Measurements from ENCODE around the gene SVIL. TPM values are rescaled to one million over a fixed set of nuclear protein-coding genes. Genes with fewer than 3 reads are reported as not detected.

SVIL gene
- total RNA-seq, 1 donor, result 309 TPM

GRCh38 chr10:29622382-29622922, 12.3 kb downstream of the SVIL start:
- no peak for TF ChIP-seq CTCF (IDR thresholded peaks at IDR 0.05; ENCODE audit: insufficient read depth, low read length)
- no peak for DNase-seq (ENCODE audit: low read depth)
- H3K4me3 ChIP-seq (ENCODE audit: low read depth, low read length), result no peak overlapping the region

GRCh38 chr10:29621161-29621560, 13.6 kb downstream of the SVIL start:
- no peak for TF ChIP-seq CTCF (IDR thresholded peaks at IDR 0.05; ENCODE audit: insufficient read depth, low read length)
- DNase-seq (ENCODE audit: low read depth), result peak; percentile 64
- no peak overlapping the region for H3K4me3 ChIP-seq (ENCODE audit: low read depth, low read length)

- TF ChIP-seq CTCF (IDR thresholded peaks at IDR 0.05; ENCODE audit: insufficient read depth, low read length), result no peak
- no peak for DNase-seq (ENCODE audit: low read depth)
- no peak overlapping the region for H3K4me3 ChIP-seq (ENCODE audit: low read depth, low read length)
Observed at GRCh38 chr10:29620112-29620690, 14.6 kb downstream of the SVIL start.

- TF ChIP-seq CTCF (IDR thresholded peaks at IDR 0.05; ENCODE audit: insufficient read depth, low read length), result no peak
- no peak overlapping the region for H3K4me3 ChIP-seq (ENCODE audit: low read depth, low read length)
- DNase-seq (ENCODE audit: low read depth), result peak; percentile 74
Observed at GRCh38 chr10:29619241-29619669, 15.5 kb downstream of the SVIL start.

- no peak for TF ChIP-seq CTCF (IDR thresholded peaks at IDR 0.05; ENCODE audit: insufficient read depth, low read length)
- no peak overlapping the region for H3K4me3 ChIP-seq (ENCODE audit: low read depth, low read length)
- peak; percentile 45 for DNase-seq (ENCODE audit: low read depth)
Observed at GRCh38 chr10:29618341-29619171, 16.2 kb downstream of the SVIL start.

GRCh38 chr10:29617880-29618340, 16.9 kb downstream of the SVIL start:
- H3K4me3 ChIP-seq (ENCODE audit: low read depth, low read length), result no peak overlapping the region
- no peak for TF ChIP-seq CTCF (IDR thresholded peaks at IDR 0.05; ENCODE audit: insufficient read depth, low read length)
- peak; percentile 60 for DNase-seq (ENCODE audit: low read depth)
